Kidney epithelial cell (primary cell): Measurements from ENCODE around the gene CRIP3. TPM values are rescaled to one million over a fixed set of nuclear protein-coding genes. Genes with fewer than 3 reads are reported as not detected.

Experiments used
- DNase-seq: peaks from one replicate; pipeline ENCODE4 v3.0.0-alpha.2; 2010; ENCODE audit warnings: low read depth
- H3K27me3 ChIP-seq: 2 replicates; pipeline ENCODE4 v1.6.0; 2011; ENCODE audit warnings: low read length; ENCODE audit not compliant: control insufficient read depth, insufficient read depth
- H3K36me3 ChIP-seq: 2 replicates; pipeline ENCODE4 v1.5.1; 2011; ENCODE audit warnings: low read length; ENCODE audit not compliant: control insufficient read depth, insufficient read depth
- H3K4me3 ChIP-seq: 2 replicates; pipeline ENCODE4 v1.5.1; 2011; ENCODE audit warnings: low read depth, mild to moderate bottlenecking, control low read depth, low read length
- total RNA-seq: library from RNA; depleted of rRNA; stranded (reverse); fragments of >200 nt; gene quantifications from 2 replicates; pipeline ENCODE4 v1.2.3, GENCODE V29; 2015
- TF ChIP-seq, protein P1 (sequence below): IDR thresholded peaks from 2 replicates; pipeline ENCODE4 v1.5.1; 2011; ENCODE audit warnings: mild to moderate bottlenecking, moderate library complexity, low read length, control low read depth, inconsistent platforms; ENCODE audit not compliant: insufficient read depth, poor library complexity, severe bottlenecking

Gene CRIP3
- total RNA-seq, 1 donor from 2014 or later = 0.67 TPM

DNA sequence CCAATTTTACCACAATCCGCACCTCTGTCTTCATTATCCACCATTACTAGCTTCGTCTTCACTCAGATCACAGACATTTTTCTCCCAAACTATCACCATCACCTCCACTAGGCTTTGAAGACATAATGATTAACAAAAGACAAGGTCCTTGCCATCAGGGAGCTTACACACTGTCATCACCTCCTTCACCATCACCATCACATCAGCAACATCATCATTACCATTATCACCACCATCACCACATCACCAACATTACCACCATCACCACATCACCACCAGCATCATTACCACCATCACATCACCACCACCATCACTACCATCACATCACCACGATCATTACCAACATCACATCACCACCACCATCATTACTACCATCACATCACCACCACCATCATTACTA, 14.9 kb downstream of the CRIP3 start:
- Histone ChIP-seq H3K36me3 (no peaks in the 10 kb centered on the region), H3K27me3 (peaks cover 15% of the 10 kb centered on the region), H3K4me3 (no peak overlapping the region)
- TF ChIP-seq, protein P1, sequence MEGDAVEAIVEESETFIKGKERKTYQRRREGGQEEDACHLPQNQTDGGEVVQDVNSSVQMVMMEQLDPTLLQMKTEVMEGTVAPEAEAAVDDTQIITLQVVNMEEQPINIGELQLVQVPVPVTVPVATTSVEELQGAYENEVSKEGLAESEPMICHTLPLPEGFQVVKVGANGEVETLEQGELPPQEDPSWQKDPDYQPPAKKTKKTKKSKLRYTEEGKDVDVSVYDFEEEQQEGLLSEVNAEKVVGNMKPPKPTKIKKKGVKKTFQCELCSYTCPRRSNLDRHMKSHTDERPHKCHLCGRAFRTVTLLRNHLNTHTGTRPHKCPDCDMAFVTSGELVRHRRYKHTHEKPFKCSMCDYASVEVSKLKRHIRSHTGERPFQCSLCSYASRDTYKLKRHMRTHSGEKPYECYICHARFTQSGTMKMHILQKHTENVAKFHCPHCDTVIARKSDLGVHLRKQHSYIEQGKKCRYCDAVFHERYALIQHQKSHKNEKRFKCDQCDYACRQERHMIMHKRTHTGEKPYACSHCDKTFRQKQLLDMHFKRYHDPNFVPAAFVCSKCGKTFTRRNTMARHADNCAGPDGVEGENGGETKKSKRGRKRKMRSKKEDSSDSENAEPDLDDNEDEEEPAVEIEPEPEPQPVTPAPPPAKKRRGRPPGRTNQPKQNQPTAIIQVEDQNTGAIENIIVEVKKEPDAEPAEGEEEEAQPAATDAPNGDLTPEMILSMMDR = no peak
- DNase-seq = no peak

DNA sequence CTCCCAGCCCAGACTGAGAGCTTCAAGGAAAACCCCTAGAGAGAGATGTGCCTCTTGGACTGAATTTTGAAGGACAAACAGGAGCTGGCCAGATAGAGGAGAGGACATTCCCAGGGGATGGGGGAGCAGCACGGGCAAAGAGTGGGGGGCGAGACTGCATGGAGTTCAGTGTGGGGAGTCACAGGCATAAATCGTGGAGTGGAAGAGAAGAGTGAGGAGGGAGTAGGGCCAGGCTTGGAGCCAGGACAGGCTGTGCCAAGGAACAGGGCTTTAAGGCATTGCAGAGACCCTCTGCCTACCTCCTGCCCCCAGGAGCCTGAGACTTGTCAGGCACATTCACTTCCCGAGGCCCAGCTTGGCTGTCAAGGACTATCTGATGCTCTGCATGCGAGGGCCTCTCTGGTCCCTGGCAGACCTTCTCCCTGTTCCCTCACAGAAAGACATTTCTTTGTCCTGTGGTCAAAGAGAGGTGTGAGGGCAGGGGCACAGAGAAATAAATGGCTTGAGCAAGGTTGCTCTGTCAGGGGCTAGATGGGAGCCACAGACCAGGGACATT, 15.8 kb downstream of the CRIP3 start:
- TF ChIP-seq, protein P1 = no peak
- Histone ChIP-seq H3K4me3 (no peak overlapping the region), H3K36me3 (no peaks in the 10 kb centered on the region), H3K27me3 (peaks cover 9% of the 10 kb centered on the region)
- no peak for DNase-seq

DNA sequence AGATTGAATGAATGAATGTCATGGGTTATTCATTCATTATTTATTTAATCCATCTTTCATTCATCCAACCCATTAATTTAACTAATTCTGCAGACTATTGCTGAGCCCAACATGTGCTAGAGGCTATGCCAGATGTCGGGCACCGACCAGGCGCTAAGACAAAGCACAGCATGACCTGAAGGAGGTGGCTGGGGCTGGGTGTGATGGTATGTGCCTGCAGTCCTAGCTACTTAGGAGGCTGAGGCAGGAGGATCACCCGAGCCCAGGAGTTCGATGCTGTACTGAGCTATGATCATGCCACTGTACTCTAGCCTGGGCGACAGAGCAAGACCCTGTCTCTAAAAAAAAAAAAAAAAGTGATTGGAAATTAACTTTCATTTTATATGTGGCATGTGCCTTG, 16.3 kb downstream of the CRIP3 start:
- TF ChIP-seq, protein P1 = no peak
- Histone ChIP-seq H3K36me3 (no peaks in the 10 kb centered on the region), H3K4me3 (no peak overlapping the region)

DNA sequence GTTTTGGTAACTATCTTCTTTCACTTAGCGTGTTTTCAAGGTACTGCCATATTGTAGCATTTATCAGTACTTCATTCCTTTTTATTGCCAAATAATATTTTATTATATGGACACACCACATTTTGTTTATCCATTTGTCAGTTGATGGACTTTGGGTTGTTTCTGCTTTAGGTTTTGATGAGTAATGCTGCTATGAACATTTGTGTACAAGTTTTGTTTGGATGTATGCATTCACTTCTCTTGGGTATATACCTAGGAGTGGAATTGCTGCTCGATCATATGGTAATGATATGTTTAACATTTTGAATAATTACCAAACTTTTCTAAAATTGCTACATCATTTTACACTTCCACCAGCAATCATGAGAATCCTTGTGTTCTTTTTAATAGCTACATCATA, 16.9 kb downstream of the CRIP3 start:
- H3K36me3 ChIP-seq = no peaks in the 10 kb centered on the region
- DNase-seq = no peak
- H3K4me3 ChIP-seq = no peak overlapping the region
- TF ChIP-seq, protein P1 = no peak
- peaks cover 5% of the 10 kb centered on the region for H3K27me3 ChIP-seq

More for the DNA sequence above, 16.3 kb downstream of the CRIP3 start:
- H3K27me3 ChIP-seq = peaks cover 6% of the 10 kb centered on the region
- DNase-seq = no peak

DNA sequence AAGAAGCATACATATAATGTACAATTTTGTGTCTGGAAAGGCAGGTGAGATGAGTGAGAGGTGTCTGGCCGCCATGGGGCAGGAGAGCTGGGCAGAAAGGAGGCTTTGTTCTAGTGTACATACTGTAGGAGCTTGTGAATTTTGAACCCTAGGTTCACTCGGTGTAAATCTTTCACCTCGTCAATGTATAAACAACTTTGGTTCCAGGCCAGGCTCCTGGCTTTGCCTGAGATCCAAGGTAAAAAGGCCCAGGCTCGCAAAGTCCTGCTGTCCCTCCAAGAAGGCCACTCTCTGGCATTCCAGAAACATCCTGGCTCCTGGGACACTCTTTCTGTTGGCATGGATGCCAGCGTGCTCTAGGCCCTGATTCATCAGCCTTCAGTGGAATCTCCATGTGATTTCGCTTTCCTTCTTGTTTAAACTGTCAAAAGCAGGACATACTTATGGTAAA, 17.7 kb downstream of the CRIP3 start:
- TF ChIP-seq, protein P1 = no peak
- Histone ChIP-seq H3K36me3 (no peaks in the 10 kb centered on the region), H3K27me3 (peaks cover 11% of the 10 kb centered on the region), H3K4me3 (no peak overlapping the region)
- no peak for DNase-seq

DNA sequence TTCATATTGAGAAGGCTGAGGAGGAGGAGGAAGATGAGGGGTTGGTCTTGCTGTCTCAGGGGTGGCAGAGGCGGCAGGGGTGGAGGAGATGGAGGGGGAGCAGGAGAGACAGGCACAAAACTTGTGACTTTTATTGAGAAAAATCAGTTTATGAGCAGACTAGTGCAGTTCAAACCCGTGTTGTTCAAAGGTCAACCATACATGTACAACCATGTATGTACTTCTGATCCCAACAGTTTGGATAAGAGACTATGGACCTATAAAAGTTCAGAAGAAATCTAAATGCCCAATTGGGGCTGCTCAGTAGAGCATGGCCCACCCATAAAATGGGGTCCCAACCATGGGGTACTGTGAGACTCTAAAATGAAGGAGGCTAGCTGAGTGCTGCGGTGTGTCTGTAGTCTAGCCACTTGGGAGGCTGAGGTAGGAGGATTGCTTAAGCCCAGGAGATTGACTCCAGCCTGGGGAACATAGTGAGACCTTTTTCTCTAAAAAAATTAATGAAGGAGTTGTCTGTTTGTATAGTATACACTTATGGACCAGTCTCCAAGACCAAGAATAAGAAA, 18.2 kb downstream of the CRIP3 start:
- DNase-seq = no peak
- Histone ChIP-seq H3K27me3 (peaks cover 16% of the 10 kb centered on the region), H3K36me3 (no peaks in the 10 kb centered on the region), H3K4me3 (no peak overlapping the region)
- TF ChIP-seq, protein P1 = no peak
